Motor neuron (in vitro differentiated cells): ENCODE results near the gene RCSD1. TPM values are rescaled to one million over a fixed set of nuclear protein-coding genes. Genes with fewer than 3 reads are reported as not detected.
A peak's percentile ranks its signal among the peaks of the same experiment; 100 is the strongest.

Experiments used
- ATAC-seq, 8 experiments: fragments of 200-7000 bp; cut with Tn5 transposase; replicated peaks in 6 of 8; 2 replicates each; pipeline ENCODE4 v1.8.0; 2021; ENCODE audit warnings: mild to moderate bottlenecking in 8 of 8, moderate library complexity in 8 of 8
- H3K27ac ChIP-seq, 2 donors: fragments of 250-450 bp; sonication (Bioruptor Pico); 2 replicates each; pipeline ENCODE4 v1.9.0; 2021; ENCODE audit warnings: antibody characterized with exemption in 2 of 2, mild to moderate bottlenecking in 2 of 2, moderate library complexity in 1 of 2
- H3K4me1 ChIP-seq, 2 donors: fragments of 250-450 bp; sonication (Bioruptor Pico); replicated peaks in 1 of 2; 2 replicates each; pipeline ENCODE4 v1.6.1; 2021; ENCODE audit warnings: antibody characterized with exemption in 2 of 2, mild to moderate bottlenecking in 2 of 2, moderate library complexity in 1 of 2
- H3K4me3 ChIP-seq, 5 donors: fragments of 250-450 bp; sonication (Bioruptor Pico); 2 replicates each; pipeline ENCODE4 v1.9.0; 2021; ENCODE audit warnings: antibody characterized with exemption in 5 of 5, mild to moderate bottlenecking in 5 of 5, moderate library complexity in 4 of 5
- WGBS, 10 experiments: fragments of 450-650 bp; shearing (Covaris generic); methylation state at CpG; one replicate each; pipeline ENCODE4 v1.0.0; 2022; 5-methylcytosine and 5-hydroxymethylcytosine counted together
- in situ Hi-C, 9 experiments: fragments of 400-800 bp; cut with MboI; loops; one replicate each; pipeline ENCODE4 v1.15.0; 2021; ENCODE audit warnings: low sequenced_read_pairs in 9 of 9, low pct_unique_long_range_greater_than_20kb in 2 of 9; ENCODE audit not compliant: unreplicated experiment in 9 of 9
- total RNA-seq, 8 experiments: library from RNA; unstranded; fragments of 300-600 nt; gene quantifications; 2 replicates each; pipeline versions ENCODE4 v1.2.3 to v1.2.4, GENCODE V29; 2022

RCSD1 gene
- total RNA-seq, 8 experiments from 2014 or later: 0.05 to 6.2 (median 0.29) TPM; not detected in 1

DNA sequence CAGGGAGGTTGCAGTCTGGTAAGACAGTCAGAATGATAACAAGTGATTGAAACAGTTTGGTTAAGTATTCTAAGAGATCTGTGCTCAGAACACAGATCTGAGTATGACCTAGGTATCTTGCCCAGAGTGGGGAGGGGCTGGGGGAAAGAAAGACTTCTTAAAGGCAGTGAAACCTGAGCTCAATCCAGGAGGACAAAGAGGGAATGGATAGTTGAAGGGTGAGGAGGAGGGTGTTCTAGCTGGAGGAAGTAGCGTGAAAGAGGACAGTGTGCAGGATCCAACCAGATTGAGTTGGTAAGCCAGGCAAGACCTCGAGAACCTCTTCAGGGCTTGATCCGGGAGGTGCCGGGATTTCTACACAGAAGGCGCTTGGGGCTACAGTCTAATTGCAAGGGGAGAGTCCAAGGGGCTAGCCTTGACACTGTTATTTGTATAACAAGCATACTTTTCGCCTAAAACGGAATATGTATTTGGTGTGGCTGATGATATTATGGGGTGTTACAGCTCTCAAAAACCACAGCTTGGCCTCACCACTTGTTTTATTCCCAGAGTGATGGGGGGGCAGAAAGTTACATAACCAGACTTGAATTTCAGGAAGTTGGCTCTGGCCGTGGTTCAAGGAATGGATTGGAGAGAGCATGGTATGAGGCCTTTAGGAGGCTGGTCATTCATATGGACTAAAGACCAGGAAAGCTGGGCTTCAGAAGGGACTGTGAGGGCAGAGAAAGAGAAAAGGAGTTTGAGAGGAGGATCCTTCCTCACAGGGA is 19.1 kb downstream of the RCSD1 start:
- Histone ChIP-seq H3K4me1 (peaks cover 0 to 5% of the 10 kb centered on the region in 2 donors), H3K27ac (no peak overlapping the region), H3K4me3 (no peak overlapping the region)
- ATAC-seq: peak in 1 of 8 experiments; percentile 21
- WGBS, 10 experiments: 68 to 99% (median 90%) methylated on average over 2 to 8 of the region's 8 CpGs; no CpG with 5 or more reads in 2 of the 10 experiments
- in situ Hi-C loops: no loop called here

GRCh38 chr1:167650269-167651160 is 20.5 kb downstream of the RCSD1 start:
- in situ Hi-C loops: no loop called here
- WGBS, 10 experiments: 60 to 90% (median 85%) methylated on average over 1 to 8 of the region's 16 CpGs; no CpG with 5 or more reads in 2 of the 10 experiments
- H3K4me3 ChIP-seq: no peak overlapping the region
- peaks cover 0 to 5% of the 10 kb centered on the region in 2 donors for H3K4me1 ChIP-seq
- no peak overlapping the region for H3K27ac ChIP-seq
- peak in 1 of 8 experiments; percentile 57 for ATAC-seq

DNA sequence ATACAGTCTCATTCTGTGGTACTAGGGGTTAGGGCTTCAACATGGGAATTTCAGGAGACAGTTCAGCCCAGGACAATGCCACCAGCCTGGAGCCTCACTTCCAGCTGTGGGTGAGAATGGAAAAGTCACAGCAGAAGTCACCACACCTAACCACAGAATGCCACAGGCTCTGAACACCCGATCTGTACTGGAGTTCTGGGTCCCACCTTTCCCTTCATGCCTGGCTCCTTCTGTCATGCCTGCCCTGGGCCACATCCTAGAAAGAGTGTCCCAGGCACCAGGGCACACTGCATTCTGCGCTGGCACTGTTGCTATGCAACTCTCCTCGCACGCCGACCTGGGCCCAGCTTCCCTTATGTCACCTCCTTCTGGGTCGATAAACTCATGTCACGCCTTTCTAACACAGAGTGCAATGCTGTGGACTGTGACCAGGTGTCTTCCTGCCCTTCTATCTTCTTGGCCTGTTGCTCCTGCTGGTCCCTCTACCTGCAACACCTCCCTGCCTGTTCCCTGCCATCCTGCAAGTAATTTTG is 21.2 kb downstream of the RCSD1 start:
- no peak for ATAC-seq
- 87 to 100% (median 93%) methylated on average over 2 to 7 of the region's 7 CpGs; no CpG with 5 or more reads in 4 of the 10 experiments for WGBS, 10 experiments
- no peak overlapping the region for H3K4me3 ChIP-seq
- peaks cover 0 to 5% of the 10 kb centered on the region in 2 donors for H3K4me1 ChIP-seq
- in situ Hi-C loops: no loop called here
- H3K27ac ChIP-seq: no peak overlapping the region

DNA sequence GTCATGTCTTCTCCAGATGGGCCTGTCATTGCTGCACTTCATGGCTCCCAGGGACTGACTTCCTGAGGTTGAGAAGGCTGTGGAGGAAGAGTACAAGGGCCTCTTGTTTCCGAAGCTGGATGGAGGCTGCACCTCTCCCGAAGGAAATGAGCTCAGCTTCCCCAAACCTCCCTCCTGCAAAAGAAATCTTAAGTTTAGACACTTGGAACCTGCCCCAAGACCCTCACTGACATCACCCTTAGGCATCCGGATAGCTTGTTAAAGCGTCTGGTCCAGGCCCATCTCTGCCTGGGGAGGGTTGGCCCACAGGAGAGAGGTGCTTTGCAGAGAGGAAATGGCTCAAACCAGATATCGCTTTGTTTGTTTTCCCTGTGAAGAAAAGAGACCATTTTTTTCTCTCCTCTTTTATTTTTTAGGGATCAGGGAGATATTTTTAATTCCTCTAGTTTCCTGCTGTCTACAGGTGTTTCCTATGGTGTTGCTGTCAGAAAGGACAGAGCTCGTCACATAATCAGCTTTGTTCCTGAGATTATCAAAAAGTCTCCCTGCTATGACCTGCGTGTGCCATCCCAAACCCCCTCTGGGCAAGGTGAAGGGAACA is 25.0 kb downstream of the RCSD1 start:
- H3K4me1 ChIP-seq: peaks cover 0 to 5% of the 10 kb centered on the region in 2 donors
- WGBS, 10 experiments: 71 to 100% (median 95%) methylated on average over 1 to 7 of the region's 7 CpGs; no CpG with 5 or more reads in 1 of the 10 experiments
- no peak for ATAC-seq
- H3K27ac ChIP-seq: no peak overlapping the region
- in situ Hi-C loops: no loop called here
- H3K4me3 ChIP-seq: no peak overlapping the region

DNA sequence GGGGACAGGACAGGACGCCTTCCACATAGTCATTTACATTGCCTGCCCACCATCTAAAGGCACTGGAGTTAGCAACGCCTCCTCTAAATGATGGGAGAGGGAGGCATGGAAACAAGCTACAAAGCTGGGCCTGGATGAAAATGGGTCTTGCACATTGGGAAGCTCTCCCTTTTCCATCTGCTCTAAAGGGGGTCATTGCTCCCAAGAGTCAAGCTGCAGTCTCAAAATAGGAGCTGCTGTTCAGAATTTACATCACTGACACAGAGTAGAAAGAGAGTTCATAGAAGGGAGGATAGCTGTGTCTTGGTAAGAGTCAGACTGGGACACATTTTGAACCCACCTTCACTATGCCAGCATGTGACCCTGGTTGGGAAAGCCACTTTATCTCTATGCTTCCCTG is 26.6 kb downstream of the RCSD1 start:
- 40 to 100% (median 92%) methylated on average over 1 to 2 of the region's 2 CpGs; no CpG with 5 or more reads in 1 of the 10 experiments for WGBS, 10 experiments
- Histone ChIP-seq H3K27ac (no peak overlapping the region), H3K4me3 (no peak overlapping the region), H3K4me1 (peaks cover 0 to 5% of the 10 kb centered on the region in 2 donors)
- in situ Hi-C loops: no loop called here
- no peak for ATAC-seq

GRCh38 chr1:167658574-167659328 is 28.7 kb downstream of the RCSD1 start:
- Histone ChIP-seq H3K27ac (no peak overlapping the region), H3K4me1 (peaks cover 0 to 9% of the 10 kb centered on the region in 2 donors), H3K4me3 (no peak overlapping the region)
- ATAC-seq: peak in 1 of 8 experiments; percentile 12
- in situ Hi-C loops: no loop called here
- 61 to 93% (median 82%) methylated on average over 5 to 10 of the region's 10 CpGs for WGBS, 10 experiments

GRCh38 chr1:167659450-167659849 is 29.4 kb downstream of the RCSD1 start:
- ATAC-seq: peak in 3 of 8 experiments; percentile 13 to 27 (median 23)
- in situ Hi-C loops: no loop called here
- no peak overlapping the region for H3K27ac ChIP-seq
- H3K4me3 ChIP-seq: no peak overlapping the region
- peaks cover 0 to 9% of the 10 kb centered on the region in 2 donors for H3K4me1 ChIP-seq
- 35 to 88% (median 74%) methylated on average over 1 to 3 of the region's 3 CpGs; no CpG with 5 or more reads in 2 of the 10 experiments for WGBS, 10 experiments

DNA sequence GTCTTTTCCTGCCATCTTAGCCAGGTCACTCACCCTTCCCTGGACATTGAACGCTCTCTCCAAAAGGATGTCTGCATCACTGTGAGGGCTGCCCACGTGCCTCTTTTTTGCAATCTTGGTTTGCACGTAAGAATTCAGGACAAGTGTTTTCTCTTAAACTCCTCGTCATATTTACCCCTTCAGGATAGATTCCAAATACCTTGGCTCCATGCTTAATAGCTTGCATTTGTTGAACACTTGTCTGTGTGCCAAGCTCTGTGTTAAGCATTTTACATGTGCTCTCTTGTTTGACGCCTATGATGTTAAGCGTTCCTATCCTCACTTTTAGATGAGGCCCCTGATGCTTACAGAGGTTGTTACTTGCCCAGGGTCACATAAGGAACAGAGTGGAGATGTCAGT is 29.8 kb downstream of the RCSD1 start:
- in situ Hi-C loops: no loop called here
- 47 to 100% (median 88%) methylated on average over 1 to 6 of the region's 6 CpGs; no CpG with 5 or more reads in 2 of the 10 experiments for WGBS, 10 experiments
- H3K4me1 ChIP-seq: peaks cover 0 to 9% of the 10 kb centered on the region in 2 donors
- no peak for ATAC-seq
- H3K27ac ChIP-seq: no peak overlapping the region
- H3K4me3 ChIP-seq: no peak overlapping the region

GRCh38 chr1:167661527-167662426 is 31.7 kb downstream of the RCSD1 start:
- 33 to 92% (median 76%) methylated on average over 1 to 3 of the region's 3 CpGs for WGBS, 10 experiments
- Histone ChIP-seq H3K27ac (no peak overlapping the region), H3K4me1 (peaks cover 0 to 9% of the 10 kb centered on the region in 2 donors), H3K4me3 (no peak overlapping the region)
- in situ Hi-C loops: no loop called here
- peak in 2 of 8 experiments; percentile 17 to 52 for ATAC-seq

GRCh38 chr1:167663002-167663772 is 33.2 kb downstream of the RCSD1 start:
- peak; percentile 32 to 76 (median 61) for ATAC-seq
- no peak overlapping the region for H3K27ac ChIP-seq
- in situ Hi-C loops: no loop called here
- H3K4me3 ChIP-seq: no peak overlapping the region
- H3K4me1 ChIP-seq: peaks cover 0 to 9% of the 10 kb centered on the region in 2 donors
- 0 to 78% (median 45%) methylated on average over 1 to 6 of the region's 8 CpGs; no CpG with 5 or more reads in 2 of the 10 experiments for WGBS, 10 experiments

DNA sequence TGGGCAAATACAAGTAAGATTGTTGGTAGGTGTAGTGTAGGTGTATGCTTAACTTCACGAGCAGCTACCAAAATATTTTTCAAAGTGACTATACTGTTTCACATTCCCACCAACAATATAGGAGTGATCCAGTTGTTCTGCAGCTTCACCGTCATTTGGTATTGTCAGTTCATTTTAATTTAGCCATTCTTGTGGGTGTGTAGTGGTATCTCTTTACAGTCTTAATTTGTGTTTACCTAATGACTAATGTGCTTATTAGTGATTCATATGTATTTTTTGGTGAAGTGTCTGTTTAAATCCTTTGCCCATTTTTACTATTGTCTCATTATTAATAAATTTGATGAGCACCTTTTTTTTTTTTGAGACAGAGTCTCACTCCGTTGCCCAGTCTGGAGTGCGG is 35.4 kb downstream of the RCSD1 start:
- no peak overlapping the region for H3K4me3 ChIP-seq
- 69 to 100% (median 94%) methylated on average over 3 to 4 of the region's 4 CpGs for WGBS, 10 experiments
- H3K27ac ChIP-seq: no peak overlapping the region
- ATAC-seq: no peak
- peaks cover 8 to 13% of the 10 kb centered on the region in 2 donors for H3K4me1 ChIP-seq
- in situ Hi-C loops: no loop called here
